GM18507 (cell line): Measurements from ENCODE around the gene HEATR5A.
"Not testable (repeated sequence)": the region's sequence is repeated elsewhere in the genome, so short reads cannot be mapped to it uniquely, and the experiment has no call there.

Experiments used
- DNase-seq: peaks from one replicate; pipeline ENCODE4 v3.0.0; 2011; ENCODE audit warnings: low read depth; ENCODE audit not compliant: insufficient read length; ENCODE audit errors: extremely low spot score
- FAIRE-seq: peaks from 2 replicates; lab custom pipeline; 2011; peaks lifted over from hg19 to GRCh38; lab: Jason Lieb, UNC

Gene HEATR5A

DNA sequence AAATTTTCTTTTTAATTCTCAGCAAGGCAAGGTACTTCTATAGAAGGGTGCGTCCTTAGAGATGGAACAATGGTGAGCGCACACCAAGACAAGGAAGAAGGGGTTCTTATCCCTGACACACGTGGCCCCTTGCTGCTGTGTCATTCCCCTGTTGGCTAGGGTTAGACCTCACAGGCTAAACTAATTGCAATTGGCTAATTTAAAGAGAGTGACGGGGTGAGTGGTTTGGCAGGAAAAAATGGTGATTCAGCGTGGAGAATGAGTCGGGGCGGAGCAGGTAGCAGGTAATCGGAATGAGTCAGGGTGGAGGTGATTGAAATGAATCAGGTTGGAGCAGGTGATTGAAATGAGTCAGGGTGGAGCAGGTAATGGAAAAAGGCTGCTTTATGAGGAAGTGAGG is 176.5 kb downstream of the HEATR5A start:
- DNase-seq (no peak), FAIRE-seq (no peak)

DNA sequence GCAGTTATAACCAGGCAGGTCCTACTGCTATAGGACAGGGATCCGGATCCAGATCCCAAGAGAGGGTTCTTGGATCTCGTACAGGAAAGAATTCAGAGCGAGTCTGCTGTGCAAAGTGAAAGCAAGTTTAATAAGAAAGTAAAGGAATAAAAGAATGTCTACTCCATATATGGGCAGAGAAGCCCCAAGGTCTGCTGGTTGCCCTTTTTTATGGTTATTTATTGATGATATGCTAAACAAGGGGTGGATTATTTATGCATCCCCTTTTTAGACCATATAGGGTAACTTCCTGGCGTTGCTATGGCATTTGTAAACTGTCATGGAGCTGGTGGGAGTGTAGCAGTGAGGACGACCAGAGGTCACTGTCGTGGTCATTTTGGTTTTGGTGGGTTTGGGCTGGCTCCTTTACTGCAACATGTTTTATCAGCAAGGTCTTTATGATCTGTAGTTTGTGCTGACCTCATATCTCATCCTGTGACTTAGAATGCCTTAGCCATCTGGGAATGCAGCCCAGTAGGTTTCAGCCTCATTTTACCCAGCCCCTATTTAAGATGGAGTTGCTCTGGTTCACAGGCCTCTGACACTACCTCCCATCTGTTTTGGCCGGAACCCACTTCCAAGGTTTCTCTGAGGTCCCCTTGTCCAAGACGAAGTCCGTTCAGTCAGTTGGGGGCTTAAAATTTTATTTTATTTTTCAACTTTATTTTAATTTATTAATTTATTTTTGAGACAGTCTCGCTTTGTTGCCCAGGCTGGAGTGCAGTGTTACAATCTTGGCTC is 178.0 kb downstream of the HEATR5A start:
- FAIRE-seq, DNase-seq: not testable (repeated sequence)
